Measurements from ENCODE around the gene PCNX2. TPM values are rescaled to one million over a fixed set of nuclear protein-coding genes. Genes with fewer than 3 reads are reported as not detected.

PCNX2 gene
- total RNA-seq, 1 experiment from 2014 or later = 50.8 TPM

- TF ChIP-seq HMGXB4 (CRISPR knock-in tag; IDR thresholded peaks at IDR 0.05) (no peak), JUN (CRISPR knock-in tag; IDR thresholded peaks at IDR 0.05) (no peak), TEAD1 (CRISPR knock-in tag; IDR thresholded peaks at IDR 0.05) (no peak), ZNF281 (CRISPR knock-in tag; IDR thresholded peaks at IDR 0.05) (no peak), TCF7 (CRISPR knock-in tag; IDR thresholded peaks at IDR 0.05; ENCODE audit: low read depth) (no peak), STAT6 (CRISPR knock-in tag; conservative IDR thresholded peaks at IDR 0.05; ENCODE audit: low read depth) (no peak), ZNF232 (CRISPR knock-in tag; IDR thresholded peaks at IDR 0.05) (no peak), GABPB1 (CRISPR knock-in tag; IDR thresholded peaks at IDR 0.05) (no peak), ETV6 (CRISPR knock-in tag; IDR thresholded peaks at IDR 0.05) (no peak)
- TF ChIP-seq, protein P1, sequence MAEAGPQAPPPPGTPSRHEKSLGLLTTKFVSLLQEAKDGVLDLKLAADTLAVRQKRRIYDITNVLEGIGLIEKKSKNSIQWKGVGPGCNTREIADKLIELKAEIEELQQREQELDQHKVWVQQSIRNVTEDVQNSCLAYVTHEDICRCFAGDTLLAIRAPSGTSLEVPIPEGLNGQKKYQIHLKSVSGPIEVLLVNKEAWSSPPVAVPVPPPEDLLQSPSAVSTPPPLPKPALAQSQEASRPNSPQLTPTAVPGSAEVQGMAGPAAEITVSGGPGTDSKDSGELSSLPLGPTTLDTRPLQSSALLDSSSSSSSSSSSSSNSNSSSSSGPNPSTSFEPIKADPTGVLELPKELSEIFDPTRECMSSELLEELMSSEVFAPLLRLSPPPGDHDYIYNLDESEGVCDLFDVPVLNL (CRISPR knock-in tag; IDR thresholded peaks at IDR 0.05; ENCODE audit: borderline replicate concordance, low read depth) = no peak
Measured at GRCh38 chr1:233188061-233188460, 107.5 kb downstream of the PCNX2 start (continued).

- ChIA-PET CTCF (no interaction called here), POLR2A (no interaction called here)
- no peak overlapping the region for H3K4me3 Mint-ChIP-seq
- H3K27ac Mint-ChIP-seq = peak overlapping the region; percentile 45; the same call in 1 of the 2 replicates
- H3K4me1 Mint-ChIP-seq = peaks cover 48% of the 10 kb centered on the region
- DNase-seq (ENCODE audit: low spot score) (no peak), ATAC-seq (no peak)
- H3K27me3 Mint-ChIP-seq (ENCODE audit: low read depth) = no peaks in the 10 kb centered on the region
- H3K9me3 Mint-ChIP-seq = no peaks in the 10 kb centered on the region; the same call in 1 of the 2 replicates
- peaks cover 47% of the 10 kb centered on the region for H3K36me3 Mint-ChIP-seq
- no peak for TF ChIP-seq FOXP1 (CRISPR knock-in tag; IDR thresholded peaks at IDR 0.05; ENCODE audit: borderline replicate concordance)
- TF ChIP-seq, protein P2, sequence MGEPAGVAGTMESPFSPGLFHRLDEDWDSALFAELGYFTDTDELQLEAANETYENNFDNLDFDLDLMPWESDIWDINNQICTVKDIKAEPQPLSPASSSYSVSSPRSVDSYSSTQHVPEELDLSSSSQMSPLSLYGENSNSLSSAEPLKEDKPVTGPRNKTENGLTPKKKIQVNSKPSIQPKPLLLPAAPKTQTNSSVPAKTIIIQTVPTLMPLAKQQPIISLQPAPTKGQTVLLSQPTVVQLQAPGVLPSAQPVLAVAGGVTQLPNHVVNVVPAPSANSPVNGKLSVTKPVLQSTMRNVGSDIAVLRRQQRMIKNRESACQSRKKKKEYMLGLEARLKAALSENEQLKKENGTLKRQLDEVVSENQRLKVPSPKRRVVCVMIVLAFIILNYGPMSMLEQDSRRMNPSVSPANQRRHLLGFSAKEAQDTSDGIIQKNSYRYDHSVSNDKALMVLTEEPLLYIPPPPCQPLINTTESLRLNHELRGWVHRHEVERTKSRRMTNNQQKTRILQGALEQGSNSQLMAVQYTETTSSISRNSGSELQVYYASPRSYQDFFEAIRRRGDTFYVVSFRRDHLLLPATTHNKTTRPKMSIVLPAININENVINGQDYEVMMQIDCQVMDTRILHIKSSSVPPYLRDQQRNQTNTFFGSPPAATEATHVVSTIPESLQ (CRISPR knock-in tag; IDR thresholded peaks at IDR 0.05) = no peak
- TF ChIP-seq RELA (CRISPR knock-in tag; IDR thresholded peaks at IDR 0.05; ENCODE audit: borderline replicate concordance) = no peak
- no peak for TF ChIP-seq RORB (CRISPR knock-in tag; IDR thresholded peaks at IDR 0.05)
- TF ChIP-seq ZNF121 (CRISPR knock-in tag; IDR thresholded peaks at IDR 0.05) = no peak
- TF ChIP-seq ZNF423 (CRISPR knock-in tag; IDR thresholded peaks at IDR 0.05) = no peak
- TF ChIP-seq CREB1 (CRISPR knock-in tag; IDR thresholded peaks at IDR 0.05) = no peak
- TF ChIP-seq MXD4 (CRISPR knock-in tag; IDR thresholded peaks at IDR 0.05; ENCODE audit: borderline replicate concordance) = no peak
- no peak for TF ChIP-seq ZNF232 (CRISPR knock-in tag; IDR thresholded peaks at IDR 0.05)
- TF ChIP-seq ZBTB21 (CRISPR knock-in tag; IDR thresholded peaks at IDR 0.05; ENCODE audit: borderline replicate concordance) = no peak
- no peak for TF ChIP-seq ZNF281 (CRISPR knock-in tag; IDR thresholded peaks at IDR 0.05)
- TF ChIP-seq TP53 (CRISPR knock-in tag; IDR thresholded peaks at IDR 0.05) = no peak
- TF ChIP-seq GABPB1 (CRISPR knock-in tag; IDR thresholded peaks at IDR 0.05) = no peak
- no peak for TF ChIP-seq CREM (CRISPR knock-in tag; IDR thresholded peaks at IDR 0.05)
Measured at GRCh38 chr1:233183226-233184020, 112.1 kb downstream of the PCNX2 start.

All from WTC11 (cell line).